DMS53 treated with DMSO at 0.1 percent for 48 hours (cell line): ENCODE results near the gene AFF3.
A peak's percentile ranks its signal among the peaks of the same experiment; 100 is the strongest.
"Not testable (repeated sequence)": the region's sequence is repeated elsewhere in the genome, so short reads cannot be mapped to it uniquely, and the experiment has no call there.

Experiments used
- DNase-seq: peaks from one replicate; lab custom pipeline; 2025; ENCODE audit not compliant: unreplicated experiment; lab: John Stamatoyannopoulos, UW

The AFF3 gene, protein sequence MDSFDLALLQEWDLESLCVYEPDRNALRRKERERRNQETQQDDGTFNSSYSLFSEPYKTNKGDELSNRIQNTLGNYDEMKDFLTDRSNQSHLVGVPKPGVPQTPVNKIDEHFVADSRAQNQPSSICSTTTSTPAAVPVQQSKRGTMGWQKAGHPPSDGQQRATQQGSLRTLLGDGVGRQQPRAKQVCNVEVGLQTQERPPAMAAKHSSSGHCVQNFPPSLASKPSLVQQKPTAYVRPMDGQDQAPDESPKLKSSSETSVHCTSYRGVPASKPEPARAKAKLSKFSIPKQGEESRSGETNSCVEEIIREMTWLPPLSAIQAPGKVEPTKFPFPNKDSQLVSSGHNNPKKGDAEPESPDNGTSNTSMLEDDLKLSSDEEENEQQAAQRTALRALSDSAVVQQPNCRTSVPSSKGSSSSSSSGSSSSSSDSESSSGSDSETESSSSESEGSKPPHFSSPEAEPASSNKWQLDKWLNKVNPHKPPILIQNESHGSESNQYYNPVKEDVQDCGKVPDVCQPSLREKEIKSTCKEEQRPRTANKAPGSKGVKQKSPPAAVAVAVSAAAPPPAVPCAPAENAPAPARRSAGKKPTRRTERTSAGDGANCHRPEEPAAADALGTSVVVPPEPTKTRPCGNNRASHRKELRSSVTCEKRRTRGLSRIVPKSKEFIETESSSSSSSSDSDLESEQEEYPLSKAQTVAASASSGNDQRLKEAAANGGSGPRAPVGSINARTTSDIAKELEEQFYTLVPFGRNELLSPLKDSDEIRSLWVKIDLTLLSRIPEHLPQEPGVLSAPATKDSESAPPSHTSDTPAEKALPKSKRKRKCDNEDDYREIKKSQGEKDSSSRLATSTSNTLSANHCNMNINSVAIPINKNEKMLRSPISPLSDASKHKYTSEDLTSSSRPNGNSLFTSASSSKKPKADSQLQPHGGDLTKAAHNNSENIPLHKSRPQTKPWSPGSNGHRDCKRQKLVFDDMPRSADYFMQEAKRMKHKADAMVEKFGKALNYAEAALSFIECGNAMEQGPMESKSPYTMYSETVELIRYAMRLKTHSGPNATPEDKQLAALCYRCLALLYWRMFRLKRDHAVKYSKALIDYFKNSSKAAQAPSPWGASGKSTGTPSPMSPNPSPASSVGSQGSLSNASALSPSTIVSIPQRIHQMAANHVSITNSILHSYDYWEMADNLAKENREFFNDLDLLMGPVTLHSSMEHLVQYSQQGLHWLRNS (N-terminal part only)

DNA sequence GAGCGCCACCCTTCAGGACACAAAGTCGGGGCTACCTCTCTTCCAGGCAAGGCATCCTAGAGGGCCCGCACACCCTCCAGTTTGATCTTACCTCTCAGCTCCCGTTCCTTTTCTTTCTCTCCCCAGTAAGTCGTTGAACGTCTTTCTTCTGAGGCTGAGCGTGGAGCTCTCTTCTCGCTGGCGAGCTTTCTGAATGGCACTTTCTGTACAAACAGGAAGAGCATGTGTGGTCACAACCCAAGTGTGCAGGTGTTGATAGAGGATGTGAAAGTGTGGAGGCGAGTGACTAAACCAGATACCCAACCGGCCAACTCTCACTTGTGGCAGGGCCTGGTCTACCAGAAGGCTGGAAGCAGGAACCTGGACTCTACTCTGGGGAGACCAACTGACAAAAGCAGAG lies at the start of gene AFF3:
Gene AFF3 (minus strand): TSS at position 198 of the 400 bp plus-strand sequence. CDS start 38,136 bp downstream, outside the sequence.
- no peak for DNase-seq

DNA sequence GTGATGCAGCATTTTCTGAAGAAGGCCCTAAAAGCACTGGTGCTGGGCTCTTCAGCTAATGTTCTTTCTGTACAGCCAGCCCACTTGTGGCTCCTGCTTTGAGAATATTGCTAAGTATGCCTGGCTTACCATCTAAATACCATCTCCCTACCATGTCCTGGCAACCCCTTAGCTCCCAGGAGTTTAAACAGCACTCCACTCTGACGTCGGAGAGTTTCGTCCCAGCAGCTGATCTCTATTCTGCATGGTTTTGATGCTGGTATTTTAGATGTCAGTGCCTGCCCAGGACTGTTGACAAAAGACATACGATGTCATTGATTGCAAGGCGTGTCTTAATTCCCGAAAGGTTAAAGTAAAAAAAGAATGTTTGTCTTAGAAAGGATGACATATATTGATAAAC lies 47.0 kb upstream of the AFF3 start:
- DNase-seq = no peak

DNA sequence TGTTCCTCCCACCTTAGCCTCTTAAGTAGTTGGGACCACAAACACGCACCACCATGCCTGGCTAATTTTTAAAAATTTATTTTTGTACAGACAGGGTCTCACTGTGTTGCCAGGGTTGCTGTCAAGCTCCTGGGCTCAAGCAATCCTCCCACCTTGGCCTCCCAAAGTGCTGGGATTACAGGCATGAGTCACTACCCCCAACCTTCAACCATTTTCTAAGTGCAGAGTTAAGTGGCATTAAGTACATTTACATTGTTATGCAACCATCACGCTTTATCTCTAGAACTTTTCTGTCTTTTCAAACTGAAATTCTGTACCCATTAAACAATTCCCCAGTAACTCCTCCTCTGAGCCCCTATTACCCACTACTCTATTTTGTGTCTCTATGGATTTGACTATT lies 45.9 kb upstream of the AFF3 start:
- no peak for DNase-seq

DNA sequence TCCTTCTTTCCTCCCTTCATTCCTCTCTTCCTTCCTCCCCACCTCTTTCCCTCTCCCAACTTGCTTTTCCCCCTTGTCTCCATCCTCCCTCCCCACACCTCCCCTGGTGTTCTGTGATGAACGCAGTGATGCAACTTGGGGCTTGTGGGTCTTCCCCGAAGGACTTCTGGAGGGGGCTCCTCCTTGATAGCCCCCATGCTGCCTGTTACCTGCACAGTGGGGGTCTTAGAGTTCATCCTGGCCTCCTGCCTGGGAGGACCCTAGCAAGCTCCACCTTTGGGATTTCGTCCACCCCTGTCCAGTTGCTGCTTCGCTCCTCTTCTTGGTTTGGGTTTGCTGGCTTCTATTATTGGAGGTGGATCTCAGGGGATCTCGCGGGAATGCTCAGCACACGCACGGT lies 43.7 kb upstream of the AFF3 start:
- no peak for DNase-seq

DNA sequence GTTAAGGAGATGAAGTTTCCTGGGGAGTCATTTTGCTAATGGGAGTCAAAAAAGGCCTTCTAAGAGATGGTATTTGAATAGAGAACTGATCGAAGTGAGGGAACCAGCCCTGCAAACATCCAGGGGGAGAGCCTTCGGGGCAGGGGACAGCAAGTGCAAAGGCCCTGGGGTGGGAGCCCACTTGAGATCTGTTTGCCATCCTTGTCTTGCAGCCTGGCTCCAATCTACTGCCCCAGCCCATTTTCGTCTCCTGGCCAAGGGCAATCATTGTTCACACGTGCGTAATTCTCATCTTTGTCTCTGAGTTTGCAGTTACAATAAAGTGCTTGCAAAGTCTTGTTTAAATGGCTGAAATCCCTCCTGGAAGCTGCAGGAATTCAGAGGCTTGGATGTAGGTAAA lies 43.1 kb upstream of the AFF3 start:
- DNase-seq = no peak

DNA sequence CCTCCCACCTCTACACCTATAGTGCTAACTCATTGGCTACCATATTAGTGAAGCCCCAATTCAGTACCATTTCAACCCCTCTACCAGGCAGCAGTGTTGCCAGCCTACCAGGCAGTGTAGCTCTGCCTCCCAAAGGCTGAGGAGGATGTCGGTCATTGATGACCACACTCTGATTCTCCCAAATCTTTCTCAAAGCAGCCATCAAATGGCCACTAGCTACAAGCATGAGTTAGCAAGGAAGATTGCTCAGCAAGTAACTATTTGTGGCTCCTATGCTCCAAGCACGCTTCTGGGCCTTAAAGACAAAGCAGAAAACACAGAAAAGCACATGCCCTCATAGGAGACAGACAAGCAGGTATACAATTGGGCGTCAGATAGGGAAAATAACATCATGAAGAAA lies 42.7 kb upstream of the AFF3 start:
- no peak for DNase-seq

DNA sequence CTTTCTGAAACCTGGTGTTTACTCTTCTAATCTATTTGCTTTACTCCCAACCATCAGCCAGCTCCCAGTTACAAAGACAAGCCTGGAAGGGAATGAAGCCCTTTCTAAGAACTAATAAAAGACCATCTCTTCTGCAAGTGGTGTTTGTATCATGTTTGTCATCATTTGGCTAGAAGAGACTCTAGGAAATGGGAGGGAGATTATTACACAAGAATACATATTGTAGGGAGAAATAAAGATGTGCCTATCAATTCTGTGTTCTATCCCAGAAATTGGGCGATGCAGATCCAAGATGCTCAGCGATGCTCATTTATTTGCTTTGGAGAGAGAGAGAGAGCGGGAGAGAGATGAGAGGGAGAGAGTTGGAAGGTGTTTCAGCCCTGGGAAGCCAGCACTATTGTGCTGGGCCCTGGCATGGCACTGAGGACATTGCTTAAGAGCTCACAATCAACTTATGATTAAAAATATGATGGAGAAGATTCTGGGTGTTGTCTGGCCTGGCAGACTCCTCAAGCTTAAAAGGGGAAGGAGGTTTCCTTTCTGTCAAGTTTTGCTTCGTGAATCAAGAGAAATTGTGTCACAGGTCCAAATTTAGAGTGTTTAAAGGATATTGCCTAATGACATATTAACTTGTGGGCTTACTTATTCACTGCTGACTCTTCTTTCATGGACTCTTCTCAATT lies 41.8 kb upstream of the AFF3 start:
- no peak for DNase-seq

DNA sequence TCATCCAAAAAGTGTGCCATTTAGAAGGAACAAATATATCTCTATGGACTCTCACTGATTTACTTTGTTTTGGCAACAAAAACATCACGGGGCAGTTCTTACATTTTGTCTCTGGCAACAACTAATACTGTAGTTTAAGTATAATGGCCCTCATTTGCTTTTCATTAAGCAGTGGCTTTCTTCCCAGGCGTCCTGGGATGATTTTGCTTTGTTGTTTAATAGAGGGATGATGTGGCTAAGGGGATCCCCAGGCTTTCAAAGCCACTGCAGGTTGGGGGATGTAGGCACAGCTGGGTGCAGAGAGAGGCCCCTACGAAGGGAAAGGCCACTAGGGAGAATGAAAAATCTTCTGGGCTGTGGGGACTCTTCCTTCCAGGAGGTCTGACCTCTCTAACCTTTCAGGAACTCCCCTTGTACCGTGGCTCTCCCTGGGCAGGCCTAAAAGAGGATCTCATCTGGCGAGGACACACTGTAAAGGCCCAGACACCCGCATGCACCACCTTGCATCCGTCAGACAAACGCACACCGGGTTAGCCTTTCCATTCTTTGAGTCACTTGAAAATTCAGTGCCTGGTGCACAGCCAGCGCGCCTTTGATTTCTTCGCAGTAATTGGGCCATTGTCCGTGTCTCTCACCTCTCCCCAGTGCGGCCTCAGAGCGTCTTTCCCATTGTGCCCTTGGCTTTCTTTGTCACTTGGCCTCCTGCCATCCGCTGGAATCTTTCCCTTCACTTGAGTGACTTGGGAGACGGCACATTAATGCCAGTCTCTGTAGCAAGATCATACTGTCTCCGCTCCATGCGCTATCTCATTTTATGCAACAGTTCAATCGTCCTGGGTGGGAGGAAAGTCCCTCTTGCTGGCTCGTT lies 40.3 kb upstream of the AFF3 start:
- no peak for DNase-seq

DNA sequence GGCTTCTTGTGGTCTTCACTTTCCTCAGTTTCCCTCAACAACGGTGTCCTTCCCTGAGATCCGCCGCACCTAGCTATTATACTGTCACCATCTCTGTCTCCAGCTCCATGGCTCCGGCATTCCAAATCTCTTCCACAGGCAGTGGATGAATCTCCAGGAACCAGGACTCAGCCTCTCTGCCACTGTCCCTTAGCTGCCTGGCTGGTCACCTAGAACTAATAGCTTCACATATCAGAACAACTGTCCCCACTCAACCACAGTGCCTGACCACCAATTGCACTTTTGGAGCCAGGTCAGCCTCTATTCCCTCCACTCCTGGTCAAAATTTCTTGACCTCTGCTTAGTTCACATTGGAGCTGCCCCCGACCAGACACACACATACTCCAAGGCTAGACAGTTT lies 38.1 kb upstream of the AFF3 start:
- DNase-seq = no peak

DNA sequence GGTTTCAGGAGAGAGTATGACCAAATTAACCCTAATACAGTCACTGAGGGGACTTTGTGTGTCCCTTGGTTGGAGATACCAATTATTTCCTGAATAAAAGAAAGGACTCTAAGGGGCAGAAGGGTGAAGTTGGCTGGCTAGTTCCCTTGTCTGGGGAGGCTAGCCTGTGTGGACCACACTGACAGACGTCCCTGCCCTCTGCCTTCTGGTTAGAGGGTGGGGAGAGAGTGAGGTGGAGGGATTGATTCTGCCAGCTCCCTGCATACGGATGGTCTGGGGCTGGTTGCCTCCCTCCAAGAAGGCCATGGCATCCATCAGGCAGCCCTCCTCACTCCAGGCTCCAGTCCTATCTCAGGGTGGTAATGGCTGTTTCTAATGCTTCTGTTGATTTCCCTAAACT lies 37.4 kb upstream of the AFF3 start:
- DNase-seq = no peak

DNA sequence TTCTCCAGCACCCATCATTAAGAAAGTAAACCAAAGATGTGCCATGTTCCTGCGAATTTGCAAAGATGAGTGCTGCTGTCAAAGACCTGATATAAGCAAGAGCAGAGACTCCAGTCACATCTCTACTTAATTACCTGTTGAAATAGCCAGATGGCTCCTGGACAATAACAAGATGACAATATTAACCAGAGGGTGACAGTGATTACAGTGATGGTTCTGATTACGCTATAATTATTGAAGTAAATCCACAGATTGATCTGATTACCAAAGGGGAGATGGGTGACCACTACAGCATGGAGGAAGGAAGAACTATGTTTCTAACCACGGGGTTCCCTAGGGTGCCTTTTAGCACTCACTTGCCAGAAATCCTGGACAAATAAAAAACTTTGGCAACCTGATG lies 36.5 kb upstream of the AFF3 start:
- no peak for DNase-seq

DNA sequence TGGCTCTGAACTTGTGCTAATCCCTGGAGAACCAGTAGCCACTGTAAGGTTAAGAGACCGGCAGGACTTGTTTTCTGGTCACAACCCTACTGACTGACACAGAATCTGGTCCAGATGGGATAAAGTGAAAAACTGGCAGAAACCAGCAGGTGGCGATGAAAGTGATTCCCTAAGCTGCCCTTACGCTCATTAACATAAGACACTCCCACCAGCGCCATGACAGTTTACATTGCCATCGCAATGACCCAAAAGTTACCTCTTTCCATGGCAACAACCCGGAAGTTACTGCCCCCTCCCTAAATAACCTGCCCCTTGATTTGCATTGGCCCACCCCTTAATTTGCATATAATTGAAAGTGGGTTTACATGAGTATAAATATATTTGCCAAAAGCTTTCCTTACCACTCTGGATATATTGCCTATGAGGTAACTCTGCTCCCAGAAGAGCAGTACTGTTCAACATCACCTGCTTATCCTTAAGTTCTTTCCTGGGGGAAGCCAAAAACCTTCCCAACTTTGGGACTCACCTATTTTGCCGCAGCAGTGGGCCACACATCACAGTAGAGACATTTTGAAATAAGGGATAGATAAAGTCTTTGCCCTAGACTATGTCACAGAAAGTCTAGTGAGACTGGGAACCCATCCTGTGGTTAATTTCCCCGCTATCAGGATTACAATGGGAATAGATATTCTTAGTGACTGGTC lies 35.8 kb upstream of the AFF3 start:
- peak; percentile 95 for DNase-seq

DNA sequence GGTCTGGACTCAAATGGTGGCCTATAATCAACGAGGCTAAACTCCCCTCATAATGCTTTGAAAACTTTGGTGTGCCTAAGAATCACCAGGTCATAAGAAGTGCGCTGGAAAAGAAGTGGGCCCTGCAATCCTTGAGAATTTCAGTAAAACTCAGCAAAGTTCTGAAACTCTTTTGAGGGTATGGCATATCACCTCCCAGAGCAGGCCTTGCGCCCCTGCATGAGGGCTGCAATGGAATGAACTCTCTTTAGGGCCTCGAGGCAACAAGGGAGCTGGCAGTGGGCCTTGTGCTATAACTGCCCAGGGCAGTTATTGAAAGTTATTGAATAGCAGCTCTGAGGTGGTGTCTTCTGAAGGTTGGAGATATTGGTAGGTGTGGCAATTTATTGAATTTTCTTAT lies 34.5 kb upstream of the AFF3 start:
- DNase-seq = no peak

DNA sequence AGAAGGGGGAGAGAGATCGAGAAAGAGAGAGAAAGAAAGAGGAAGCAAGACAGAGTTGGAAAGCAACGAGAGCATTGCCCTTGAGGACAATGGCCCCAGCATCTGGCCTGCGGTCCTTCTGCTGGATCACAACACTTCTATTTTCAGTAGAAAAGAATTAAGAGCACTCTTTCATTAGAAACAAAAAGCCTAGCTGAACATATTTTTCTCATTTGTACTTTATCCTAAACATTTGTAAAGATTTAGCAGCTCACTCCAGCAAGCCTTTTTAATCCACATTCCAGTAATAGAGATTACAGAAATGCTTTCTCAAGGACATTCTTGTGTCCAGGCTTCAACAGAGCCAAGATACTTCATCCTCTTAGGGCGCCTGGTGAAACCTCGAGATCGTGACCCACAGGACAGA lies 31.6 kb upstream of the AFF3 start:
- no peak for DNase-seq

DNA sequence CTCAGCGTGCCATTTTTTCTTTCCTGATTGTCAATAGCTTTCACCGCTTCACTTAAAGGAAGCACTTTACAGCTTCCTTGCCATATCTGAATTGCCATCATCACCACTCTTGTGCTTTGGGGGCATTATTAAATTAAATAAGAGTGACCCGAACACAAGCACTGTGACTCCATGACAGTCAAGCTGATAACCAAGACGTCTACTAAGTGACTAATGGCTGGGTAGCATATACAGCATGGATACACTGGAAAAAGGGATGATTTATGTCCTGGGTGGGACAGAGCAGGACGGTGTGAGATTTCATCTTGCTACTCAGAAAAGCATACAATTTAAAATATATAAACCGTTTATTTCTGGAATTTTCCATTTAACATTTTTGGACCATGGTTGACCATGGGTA lies 24.3 kb upstream of the AFF3 start:
- DNase-seq = no peak

DNA sequence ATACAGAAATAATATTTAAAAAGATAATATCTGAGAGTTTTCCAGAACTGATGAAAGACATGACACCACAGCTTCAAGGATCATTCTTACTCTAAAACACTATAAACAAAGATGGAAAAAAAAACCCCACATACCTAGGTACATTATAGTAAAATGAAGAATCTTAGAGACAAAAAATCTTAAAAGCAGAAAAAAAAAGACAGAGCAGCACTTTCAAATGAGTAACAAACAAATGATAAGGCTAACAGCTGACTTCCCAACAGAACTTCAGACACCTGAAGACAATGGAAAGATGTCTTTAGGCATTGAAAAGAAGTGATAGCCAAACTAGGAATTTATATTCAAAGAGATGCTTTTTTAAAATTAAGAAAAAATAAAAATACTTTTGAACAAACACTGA lies 21.2 kb upstream of the AFF3 start:
- no peak for DNase-seq

DNA sequence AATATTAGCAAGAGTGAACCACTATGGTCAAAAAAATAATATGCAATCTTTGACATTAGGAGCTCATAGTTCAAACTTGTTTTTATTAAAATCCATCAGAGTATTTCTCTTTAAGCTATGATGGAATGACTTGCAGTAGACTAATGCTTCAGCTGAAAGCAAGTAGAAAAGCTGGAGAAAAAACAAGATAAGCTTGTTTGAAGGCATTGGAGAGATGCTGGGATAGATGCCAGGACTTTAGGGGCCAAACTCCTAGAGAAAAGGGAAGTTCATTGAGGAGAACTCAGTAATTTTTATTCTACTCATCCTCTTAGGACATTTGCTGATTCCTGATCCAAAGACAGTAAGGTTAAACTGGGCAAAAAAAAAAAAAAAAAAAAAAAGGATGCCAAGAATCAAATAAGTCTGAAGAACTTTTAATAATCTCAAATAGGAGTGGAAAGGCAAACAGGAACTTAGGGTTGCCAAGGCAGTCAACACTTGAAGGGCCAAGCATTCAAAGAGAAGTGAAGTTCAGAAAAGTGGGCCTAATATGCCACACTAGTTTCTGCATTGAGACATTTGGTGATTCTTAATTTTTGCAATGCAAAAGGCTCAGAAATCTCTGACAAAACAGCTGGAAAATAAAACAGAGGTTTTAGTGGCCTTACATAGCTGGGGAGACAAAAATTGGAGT lies 19.7 kb upstream of the AFF3 start:
- DNase-seq = no peak

DNA sequence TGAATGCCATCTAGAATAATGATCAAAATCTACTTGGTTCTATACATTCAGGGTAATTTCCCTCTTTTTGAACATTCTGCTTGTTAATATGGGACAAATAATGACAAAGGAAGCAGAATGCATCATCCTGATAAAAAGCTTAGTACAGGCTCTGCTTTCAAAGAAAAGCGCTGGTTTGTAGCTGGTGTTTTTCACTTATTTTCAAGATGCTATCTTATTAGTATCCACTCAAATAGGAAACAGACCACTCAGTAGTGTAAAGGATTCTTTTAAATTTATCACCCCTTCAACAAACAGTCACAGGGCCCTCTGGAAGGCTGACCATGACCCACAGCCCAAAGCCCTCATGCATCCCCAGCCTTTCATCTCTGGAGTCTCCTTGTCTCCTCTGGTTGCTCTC lies 18.0 kb upstream of the AFF3 start:
- DNase-seq = no peak

DNA sequence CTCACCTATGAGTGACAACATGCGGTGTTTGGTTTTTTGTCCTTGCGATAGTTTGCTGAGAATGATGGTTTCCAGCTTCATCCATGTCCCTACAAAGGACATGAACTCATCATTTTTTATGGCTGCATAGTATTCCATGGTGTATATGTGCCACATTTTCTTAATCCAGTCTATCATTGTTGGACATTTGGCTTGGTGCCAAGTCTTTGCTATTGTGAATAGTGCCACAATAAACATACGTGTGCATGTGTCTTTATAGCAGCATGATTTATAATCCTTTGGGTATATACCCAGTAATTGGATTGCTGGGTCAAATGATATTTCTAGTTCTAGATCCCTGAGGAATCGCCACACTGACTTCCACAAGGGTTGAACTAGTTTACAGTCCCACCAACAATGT lies 9.4 kb upstream of the AFF3 start:
- DNase-seq = not testable (repeated sequence)
